Transverse colon (tissue), 4 donors: ENCODE results near the gene DHRS12. TPM values are rescaled to one million over a fixed set of nuclear protein-coding genes. Genes with fewer than 3 reads are reported as not detected.

Experiments used
- DNase-seq: peaks from one replicate; pipeline ENCODE4 v3.0.0-alpha.2; 2019
- H3K27ac ChIP-seq, 4 donors: fragments of 200-600 bp; sonication (generic); 2 replicates each; pipeline ENCODE4 v1.5.1; 2016 to 2018; ENCODE audit warnings: inconsistent platforms in 4 of 4
- H3K27me3 ChIP-seq: fragments of 200-600 bp; sonication (generic); 2 replicates; pipeline ENCODE4 v1.5.1; 2017; ENCODE audit warnings: inconsistent platforms
- H3K36me3 ChIP-seq, 4 donors: fragments of 200-600 bp; sonication (generic); 2 replicates each; pipeline ENCODE4 v1.5.1; 2017 to 2019; ENCODE audit warnings: inconsistent platforms in 4 of 4
- H3K4me1 ChIP-seq, 4 donors: fragments of 200-600 bp; sonication (generic); 2 replicates each; pipeline ENCODE4 v1.5.1; 2017 to 2020; ENCODE audit warnings: inconsistent platforms in 4 of 4
- H3K4me3 ChIP-seq, 4 donors: fragments of 200-600 bp; sonication (generic); 1 replicate in 1 of 4; 2 replicates in 3 of 4; pipeline versions ENCODE4 v1.5.1 to v1.6.1; 2017 to 2019; ENCODE audit warnings: inconsistent platforms in 4 of 4
- H3K9me3 ChIP-seq, 2 donors: fragments of 200-600 bp; sonication (generic); 2 replicates each; pipeline ENCODE4 v1.5.1; 2017 to 2019; ENCODE audit warnings: inconsistent platforms in 2 of 2
- CTCF ChIP-seq, 5 experiments: fragments of 200-600 bp in 3 of 5; fragments of 450-650 bp in 2 of 5; sonication (generic) in 3 of 5; IDR thresholded peaks; 1 replicate in 2 of 5; 2 replicates in 3 of 5; pipeline ENCODE4 v1.5.1; 2016 to 2017; ENCODE audit warnings: antibody characterized with exemption in 5 of 5, inconsistent platforms in 3 of 5, mild to moderate bottlenecking in 2 of 5, moderate library complexity in 1 of 5
- EP300 ChIP-seq: sonication (generic); formaldehyde crosslinking; IDR thresholded peaks from one replicate; pipeline ENCODE4 v1.6.1; 2017; ENCODE audit warnings: antibody characterized with exemption, low read depth
- POLR2A ChIP-seq: fragments of 450-650 bp; IDR thresholded peaks from one replicate; pipeline ENCODE4 v1.6.1; 2016; ENCODE audit warnings: antibody characterized with exemption, mild to moderate bottlenecking, moderate library complexity
- POLR2AphosphoS5 ChIP-seq, 3 donors: sonication (generic); formaldehyde crosslinking; IDR thresholded peaks; one replicate each; pipeline ENCODE4 v1.6.1; 2016; ENCODE audit warnings: antibody characterized with exemption in 3 of 3
- WGBS, 2 donors: methylation state at CpG; one replicate each; pipeline ENCODE4 v1.1.5; 2018; ENCODE audit warnings: low coverage in 1 of 2; 5-methylcytosine and 5-hydroxymethylcytosine counted together
- in situ Hi-C, 4 donors: fragments of 200-750 bp; cut with MboI; loops; one replicate each; pipeline versions ENCODE4 v1.15.0 to v1.15.1; 2017; ENCODE audit warnings: low sequenced_read_pairs in 3 of 4, low pct_ligation_motif_present in 1 of 4, low pct_unique_long_range_greater_than_20kb in 1 of 4
- intact Hi-C: fragments of 100-400 bp; cut with DNase I; formaldehyde crosslinking; loops from one replicate; pipeline ENCODE4 v1.15.1; 2023; ENCODE audit warnings: low total_unique reads
- total RNA-seq, 4 donors: library from RNA; depleted of rRNA; stranded (reverse); fragments of >200 nt; gene quantifications; one replicate each; pipeline ENCODE4 v1.1.0, GENCODE V29; 2016

DHRS12 gene
- total RNA-seq, 4 donors from 2014 or later = 5.2 to 17.8 (median 13.5) TPM

GRCh38 chr13:51840917-51841316, 37.0 kb upstream of the DHRS12 start:
- in situ Hi-C loops (no loop called here), intact Hi-C loops (loop anchor here (1.0 kb wide), 1 partner anchor 21 kb away; no protein-coding TSS in a partner anchor)
- no peak overlapping the region for H3K4me3 ChIP-seq
- no peaks in the 10 kb centered on the region for H3K27me3 ChIP-seq
- no peaks in the 10 kb centered on the region for H3K9me3 ChIP-seq
- DNase-seq = no peak
- no peak overlapping the region for H3K27ac ChIP-seq
- WGBS, 2 donors = 88 to 100% methylated on average over 1 to 6 of the region's 6 CpGs
- no peak for TF ChIP-seq POLR2AphosphoS5 (IDR thresholded peaks at IDR 0.05)
- no peak for TF ChIP-seq CTCF (IDR thresholded peaks at IDR 0.05)
- TF ChIP-seq POLR2A = no peak
- TF ChIP-seq EP300 = no peak
- peaks cover 0 to 3% (median 0%) of the 10 kb centered on the region in 4 donors for H3K4me1 ChIP-seq
- H3K36me3 ChIP-seq = no peaks in the 10 kb centered on the region

- DNase-seq = no peak
- no peak for TF ChIP-seq EP300
- no peak for TF ChIP-seq POLR2A
- no peaks in the 10 kb centered on the region for H3K9me3 ChIP-seq
- intact Hi-C loops (no loop called here), in situ Hi-C loops (no loop called here)
- no peaks in the 10 kb centered on the region for H3K27me3 ChIP-seq
- no peak overlapping the region for H3K27ac ChIP-seq
- 88% methylated on average over 10 of the region's 10 CpGs; no CpG with 5 or more reads in 1 of the 2 donors for WGBS, 2 donors
- no peak overlapping the region for H3K4me3 ChIP-seq
- peaks cover 0 to under 1% (median 0%) of the 10 kb centered on the region in 4 donors for H3K4me1 ChIP-seq
- no peaks in the 10 kb centered on the region for H3K36me3 ChIP-seq
These were observed 36.0 kb upstream of the DHRS12 start for GRCh38 chr13:51839711-51840540.

DNA sequence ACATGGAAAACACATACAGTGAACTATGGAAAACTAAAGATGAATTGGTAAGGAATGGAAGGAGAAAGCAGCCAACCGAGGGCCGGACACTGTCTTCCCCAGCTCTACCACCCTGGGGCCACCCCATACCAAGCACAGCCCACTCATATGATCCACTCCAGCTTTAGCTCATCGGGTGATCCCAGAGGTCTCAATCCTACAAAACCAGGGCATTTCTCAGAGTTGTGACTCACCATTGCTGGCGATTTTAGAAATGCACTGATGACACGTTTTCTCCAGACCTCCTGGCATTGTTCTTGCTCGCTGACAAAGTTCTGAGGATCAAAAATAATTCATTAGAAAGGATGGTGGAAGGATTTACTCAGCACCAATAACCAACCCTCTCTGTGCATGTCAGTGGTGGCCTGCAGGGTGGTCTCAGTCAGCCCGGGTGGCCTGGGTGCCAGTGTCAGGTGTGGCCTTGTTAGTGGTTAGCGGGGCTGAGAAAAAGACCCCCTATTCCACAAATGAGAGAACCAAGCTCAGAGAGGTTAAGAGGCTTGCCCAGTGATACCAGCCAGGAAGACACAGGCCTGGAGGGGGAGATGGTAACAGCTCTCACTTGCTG, 34.4 kb upstream of the DHRS12 start:
- 60 to 87% methylated on average over 1 to 8 of the region's 8 CpGs for WGBS, 2 donors
- DNase-seq = no peak
- in situ Hi-C loops = no loop called here
- intact Hi-C loops = no loop called here
- no peaks in the 10 kb centered on the region for H3K27me3 ChIP-seq
- no peaks in the 10 kb centered on the region for H3K36me3 ChIP-seq
- H3K27ac ChIP-seq = no peak overlapping the region
- TF ChIP-seq POLR2A (no peak), CTCF (IDR thresholded peaks at IDR 0.05) (no peak), POLR2AphosphoS5 (IDR thresholded peaks at IDR 0.05) (no peak), EP300 (no peak)
- no peak overlapping the region for H3K4me3 ChIP-seq
- no peaks in the 10 kb centered on the region for H3K4me1 ChIP-seq
- no peaks in the 10 kb centered on the region for H3K9me3 ChIP-seq

DNA sequence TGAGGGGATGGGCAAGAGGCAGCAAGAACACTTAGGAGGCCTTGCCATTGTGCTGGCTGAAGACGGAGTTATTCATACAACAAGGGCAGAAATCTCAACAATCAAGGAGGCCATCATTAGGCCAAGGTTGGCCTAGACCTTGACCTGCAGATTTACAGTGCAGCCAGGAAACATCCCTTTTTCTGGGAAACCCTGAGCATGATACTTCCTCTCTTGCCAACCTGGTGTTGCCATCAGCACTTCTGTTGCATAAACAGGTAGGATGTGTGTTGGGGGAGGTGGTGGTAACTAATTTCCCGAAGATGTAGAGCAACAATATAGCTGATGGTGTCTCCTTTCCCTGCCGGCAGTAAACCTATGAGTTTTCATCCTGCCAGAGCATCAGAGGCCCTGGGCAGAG, 33.1 kb upstream of the DHRS12 start:
- H3K27me3 ChIP-seq = no peaks in the 10 kb centered on the region
- H3K4me1 ChIP-seq = no peaks in the 10 kb centered on the region
- in situ Hi-C loops = no loop called here
- H3K27ac ChIP-seq = no peak overlapping the region
- TF ChIP-seq POLR2A (no peak), EP300 (no peak), POLR2AphosphoS5 (IDR thresholded peaks at IDR 0.05) (no peak), CTCF (IDR thresholded peaks at IDR 0.05) (no peak)
- no peak overlapping the region for H3K4me3 ChIP-seq
- intact Hi-C loops = no loop called here
- no peak for DNase-seq
- WGBS, 2 donors = 89% methylated on average over 3 of the region's 3 CpGs; no CpG with 5 or more reads in 1 of the 2 donors
- no peaks in the 10 kb centered on the region for H3K9me3 ChIP-seq
- no peaks in the 10 kb centered on the region for H3K36me3 ChIP-seq
